Peyer's patch (tissue), 4 donors: ENCODE data around the gene CD44.

Experiments used
- POLR2A ChIP-seq, 2 donors: fragments of 450-650 bp; IDR thresholded peaks; one replicate each; pipeline ENCODE4 v1.5.1; 2017; ENCODE audit warnings: antibody characterized with exemption in 2 of 2, mild to moderate bottlenecking in 2 of 2, moderate library complexity in 2 of 2
- TF ChIP-seq, protein P1 (sequence below), 6 experiments: fragments of 450-650 bp in 4 of 6; fragments of 200-600 bp in 2 of 6; sonication (generic) in 1 of 6; IDR thresholded peaks; one replicate each; pipeline ENCODE4 v1.5.1; 2017 to 2019; ENCODE audit warnings: antibody characterized with exemption in 6 of 6, mild to moderate bottlenecking in 3 of 6, moderate library complexity in 1 of 6

GRCh38 chr11:35183326-35183925 is 44.5 kb downstream of the CD44 start:
- TF ChIP-seq, protein P1, sequence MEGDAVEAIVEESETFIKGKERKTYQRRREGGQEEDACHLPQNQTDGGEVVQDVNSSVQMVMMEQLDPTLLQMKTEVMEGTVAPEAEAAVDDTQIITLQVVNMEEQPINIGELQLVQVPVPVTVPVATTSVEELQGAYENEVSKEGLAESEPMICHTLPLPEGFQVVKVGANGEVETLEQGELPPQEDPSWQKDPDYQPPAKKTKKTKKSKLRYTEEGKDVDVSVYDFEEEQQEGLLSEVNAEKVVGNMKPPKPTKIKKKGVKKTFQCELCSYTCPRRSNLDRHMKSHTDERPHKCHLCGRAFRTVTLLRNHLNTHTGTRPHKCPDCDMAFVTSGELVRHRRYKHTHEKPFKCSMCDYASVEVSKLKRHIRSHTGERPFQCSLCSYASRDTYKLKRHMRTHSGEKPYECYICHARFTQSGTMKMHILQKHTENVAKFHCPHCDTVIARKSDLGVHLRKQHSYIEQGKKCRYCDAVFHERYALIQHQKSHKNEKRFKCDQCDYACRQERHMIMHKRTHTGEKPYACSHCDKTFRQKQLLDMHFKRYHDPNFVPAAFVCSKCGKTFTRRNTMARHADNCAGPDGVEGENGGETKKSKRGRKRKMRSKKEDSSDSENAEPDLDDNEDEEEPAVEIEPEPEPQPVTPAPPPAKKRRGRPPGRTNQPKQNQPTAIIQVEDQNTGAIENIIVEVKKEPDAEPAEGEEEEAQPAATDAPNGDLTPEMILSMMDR (IDR thresholded peaks at IDR 0.05), result no peak
- no peak for TF ChIP-seq POLR2A (IDR thresholded peaks at IDR 0.05)
